ENCODE measurements around the gene SIGMAR1. TPM values are rescaled to one million over a fixed set of nuclear protein-coding genes. Genes with fewer than 3 reads are reported as not detected.
A peak's percentile ranks its signal among the peaks of the same experiment; 100 is the strongest.

SIGMAR1 gene
- total and polyA plus RNA-seq, 2 of the 4 experiments (the other 2 are of a cell fraction) = 44.6 to 88.9 TPM

DNA sequence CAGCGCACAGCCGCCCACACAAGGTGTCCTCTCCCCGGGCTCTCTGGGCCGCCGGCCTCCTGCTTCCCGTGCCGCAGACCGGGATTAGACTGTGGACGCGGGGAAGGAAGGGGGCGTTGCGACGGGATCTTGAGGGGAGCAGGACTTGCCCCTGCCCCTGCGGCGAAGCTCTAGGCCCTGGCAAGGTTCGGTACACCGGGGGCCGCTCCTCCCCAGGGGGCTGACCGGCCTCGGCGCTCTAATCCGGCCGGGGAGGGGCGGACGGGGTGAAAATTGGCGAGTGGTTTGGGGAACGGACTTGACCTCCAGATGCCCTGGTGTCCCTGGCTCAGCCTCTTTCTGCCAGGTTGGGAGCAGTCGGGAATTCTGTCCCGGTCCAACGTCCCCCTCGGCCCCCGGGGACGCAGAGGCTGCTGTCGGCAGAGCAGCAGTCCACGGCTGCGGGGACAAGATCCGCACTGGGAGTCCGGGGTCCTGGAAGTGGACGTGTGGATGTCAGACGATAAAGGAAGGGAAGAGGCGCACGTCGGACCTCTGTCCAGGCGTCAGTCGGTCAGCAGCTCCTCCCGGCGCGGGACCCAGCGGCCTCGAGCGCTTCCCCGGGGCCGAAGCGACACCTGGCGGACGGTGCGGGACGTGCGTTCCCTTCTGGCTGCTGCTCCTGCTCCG is 46.2 kb downstream of the SIGMAR1 start:
- H3K79me1 ChIP-seq (ENCODE audit: low read depth in 1 of 2, low read length in 2 of 2) = no peaks in the 10 kb centered on the region
- H3K27me3 ChIP-seq (ENCODE audit: control insufficient read depth, insufficient read depth, low read length) = peaks cover 85% of the 10 kb centered on the region
- TF ChIP-seq, protein P1, sequence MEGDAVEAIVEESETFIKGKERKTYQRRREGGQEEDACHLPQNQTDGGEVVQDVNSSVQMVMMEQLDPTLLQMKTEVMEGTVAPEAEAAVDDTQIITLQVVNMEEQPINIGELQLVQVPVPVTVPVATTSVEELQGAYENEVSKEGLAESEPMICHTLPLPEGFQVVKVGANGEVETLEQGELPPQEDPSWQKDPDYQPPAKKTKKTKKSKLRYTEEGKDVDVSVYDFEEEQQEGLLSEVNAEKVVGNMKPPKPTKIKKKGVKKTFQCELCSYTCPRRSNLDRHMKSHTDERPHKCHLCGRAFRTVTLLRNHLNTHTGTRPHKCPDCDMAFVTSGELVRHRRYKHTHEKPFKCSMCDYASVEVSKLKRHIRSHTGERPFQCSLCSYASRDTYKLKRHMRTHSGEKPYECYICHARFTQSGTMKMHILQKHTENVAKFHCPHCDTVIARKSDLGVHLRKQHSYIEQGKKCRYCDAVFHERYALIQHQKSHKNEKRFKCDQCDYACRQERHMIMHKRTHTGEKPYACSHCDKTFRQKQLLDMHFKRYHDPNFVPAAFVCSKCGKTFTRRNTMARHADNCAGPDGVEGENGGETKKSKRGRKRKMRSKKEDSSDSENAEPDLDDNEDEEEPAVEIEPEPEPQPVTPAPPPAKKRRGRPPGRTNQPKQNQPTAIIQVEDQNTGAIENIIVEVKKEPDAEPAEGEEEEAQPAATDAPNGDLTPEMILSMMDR (conservative IDR thresholded peaks at IDR 0.05; ENCODE audit: low read depth, low read length) = peak; percentile 93
- TF ChIP-seq MXI1 (IDR thresholded peaks at IDR 0.05; ENCODE audit: borderline replicate concordance, low read depth, low read length) (no peak), SMC3 (IDR thresholded peaks at IDR 0.05; ENCODE audit: low read depth, low read length) (peak; percentile 97), RFX5 (IDR thresholded peaks at IDR 0.05; ENCODE audit: low read depth, low read length) (no peak), MAZ (IDR thresholded peaks at IDR 0.05; ENCODE audit: borderline replicate concordance, low read depth, low read length) (peak; percentile 54; the same call in 1 of the 2 replicates), RAD21 (IDR thresholded peaks at IDR 0.05; ENCODE audit: low read length) (peak; percentile 92), CEBPB (IDR thresholded peaks at IDR 0.05; ENCODE audit: low read depth, low read length) (no peak), BHLHE40 (IDR thresholded peaks at IDR 0.05; ENCODE audit: low read depth, low read length) (0 out of 2 replicates have a peak, but pooled peaks have one; percentile 2), CHD1 (IDR thresholded peaks at IDR 0.05; ENCODE audit: low read depth, low read length) (no peak), NFE2L2 (IDR thresholded peaks at IDR 0.05; ENCODE audit: low read depth, low read length) (no peak), RCOR1 (IDR thresholded peaks at IDR 0.05; ENCODE audit: insufficient replicate concordance, low read length) (no peak)
- TF ChIP-seq, protein P2, sequence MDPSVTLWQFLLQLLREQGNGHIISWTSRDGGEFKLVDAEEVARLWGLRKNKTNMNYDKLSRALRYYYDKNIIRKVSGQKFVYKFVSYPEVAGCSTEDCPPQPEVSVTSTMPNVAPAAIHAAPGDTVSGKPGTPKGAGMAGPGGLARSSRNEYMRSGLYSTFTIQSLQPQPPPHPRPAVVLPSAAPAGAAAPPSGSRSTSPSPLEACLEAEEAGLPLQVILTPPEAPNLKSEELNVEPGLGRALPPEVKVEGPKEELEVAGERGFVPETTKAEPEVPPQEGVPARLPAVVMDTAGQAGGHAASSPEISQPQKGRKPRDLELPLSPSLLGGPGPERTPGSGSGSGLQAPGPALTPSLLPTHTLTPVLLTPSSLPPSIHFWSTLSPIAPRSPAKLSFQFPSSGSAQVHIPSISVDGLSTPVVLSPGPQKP (IDR thresholded peaks at IDR 0.05; ENCODE audit: borderline replicate concordance, low read depth, low read length) = no peak
- TF ChIP-seq, protein P3, sequence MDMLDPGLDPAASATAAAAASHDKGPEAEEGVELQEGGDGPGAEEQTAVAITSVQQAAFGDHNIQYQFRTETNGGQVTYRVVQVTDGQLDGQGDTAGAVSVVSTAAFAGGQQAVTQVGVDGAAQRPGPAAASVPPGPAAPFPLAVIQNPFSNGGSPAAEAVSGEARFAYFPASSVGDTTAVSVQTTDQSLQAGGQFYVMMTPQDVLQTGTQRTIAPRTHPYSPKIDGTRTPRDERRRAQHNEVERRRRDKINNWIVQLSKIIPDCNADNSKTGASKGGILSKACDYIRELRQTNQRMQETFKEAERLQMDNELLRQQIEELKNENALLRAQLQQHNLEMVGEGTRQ (IDR thresholded peaks at IDR 0.05; ENCODE audit: low read depth, low read length) = no peak
- no peak overlapping the region for H2BK5ac ChIP-seq (ENCODE audit: low read depth, low read length, poor library complexity, severe bottlenecking)
- no peak overlapping the region for H3K4me3 ChIP-seq (ENCODE audit: insufficient read depth, low read depth, low read length)
- peaks cover 8% of the 10 kb centered on the region; the same call in 1 of the 2 replicates for H4K20me1 ChIP-seq (ENCODE audit: insufficient read depth, low read length)
- intact Hi-C loops (cut with micrococcal nuclease) (loop anchor here (1.0 kb wide), 2 partner anchors 43 to 154 kb away; no protein-coding TSS in a partner anchor), in situ Hi-C loops (cut with MboI; ENCODE audit: low sequenced_read_pairs) (no loop called here), dilution Hi-C loops (cut with HindIII; ENCODE audit: low sequenced_read_pairs, unreplicated experiment) (no loop called here)
- H4K5ac ChIP-seq (ENCODE audit: low read depth, low read length) = no peak overlapping the region
- H3K9me3 ChIP-seq (ENCODE audit: control insufficient read depth, insufficient read depth, low read length) = no peaks in the 10 kb centered on the region
- no TSS peak for BruUV-seq (replicated peaks)
- no peak overlapping the region for H3K4ac ChIP-seq (ENCODE audit: low read depth, low read length)
- no peak overlapping the region for H2AK5ac ChIP-seq (ENCODE audit: low read depth, low read length)
- ATAC-seq (ENCODE audit: low read depth) (peak; percentile 97), DNase-seq (peak; percentile 60)
- no peak overlapping the region for H3K56ac ChIP-seq (ENCODE audit: extremely low read depth, insufficient read depth, low read length)
- H3K4me1 ChIP-seq (ENCODE audit: control insufficient read depth, insufficient read depth, low read length) = no peaks in the 10 kb centered on the region; the same call in 1 of the 2 replicates
- H3K9ac ChIP-seq (ENCODE audit: low read depth, low read length) = no peak overlapping the region
- CTCF ChIA-PET = interaction anchor here (0.6 to 3.3 kb wide), 17 partner anchors 10 to 541 kb away, joined by 3 to 35 read pairs (median 4); no protein-coding TSS in a partner anchor
- 12% methylated on average over 28 of the region's 60 CpGs; no CpG with 5 or more reads in 1 of the 2 experiments for WGBS, 2 experiments (ENCODE audit: extremely low coverage in 2 of 2, insufficient read length in 1 of 2)
- H3K4me2 ChIP-seq (ENCODE audit: low read depth, low read length) = no peak overlapping the region
- no peaks in the 10 kb centered on the region for H3K36me3 ChIP-seq (ENCODE audit: control insufficient read depth, insufficient read depth, low read length)
- H2BK20ac ChIP-seq (ENCODE audit: low read depth, low read length) = no peak overlapping the region
- H3K9me1 ChIP-seq (ENCODE audit: insufficient read depth, low read length) = no peaks in the 10 kb centered on the region
- H3K27ac ChIP-seq (ENCODE audit: insufficient read depth, low read length) = no peak overlapping the region
- H3K18ac ChIP-seq (ENCODE audit: low read depth, low read length) = no peak overlapping the region
- POLR2A ChIA-PET (ENCODE audit: unreplicated experiment) = interaction anchor here (0.6 to 1.3 kb wide), 2 partner anchors 48 to 187 kb away, joined by 3 to 5 read pairs; no protein-coding TSS in a partner anchor
- no peak overlapping the region for H2BK120ac ChIP-seq (ENCODE audit: low read depth, low read length)
- peak overlapping the region; percentile 79 for H2AFZ ChIP-seq (replicated peaks; ENCODE audit: low read length, poor library complexity)
- no peak overlapping the region for H4K91ac ChIP-seq (ENCODE audit: insufficient read depth, low read depth, low read length)
- H3K23ac ChIP-seq (ENCODE audit: low read depth, low read length) = no peak overlapping the region
- H4K8ac ChIP-seq (ENCODE audit: low read depth in 2 of 2, low read length in 2 of 2) = no peak overlapping the region
- H3K14ac ChIP-seq (replicated peaks; ENCODE audit: low read depth, low read length) = no peak overlapping the region
- H2AK9ac ChIP-seq (replicated peaks; ENCODE audit: low read depth, low read length, poor library complexity) = no peak overlapping the region
- H2BK15ac ChIP-seq (ENCODE audit: low read depth, low read length) = no peak overlapping the region

Data from IMR-90 (cell line).